GM18907 (cell line): ENCODE data around the gene PDE4DIP.
A peak's percentile ranks its signal among the peaks of the same experiment; 100 is the strongest.
"Not testable (repeated sequence)": the region's sequence is repeated elsewhere in the genome, so short reads cannot be mapped to it uniquely, and the experiment has no call there.

Experiments
- ATAC-seq: cut with Tn5 transposase; IDR thresholded peaks from one replicate; pipeline ENCODE4 v1.9.1; 2021; ENCODE audit warnings: mild to moderate bottlenecking, moderate library complexity; ENCODE audit not compliant: unreplicated experiment

The PDE4DIP gene

DNA sequence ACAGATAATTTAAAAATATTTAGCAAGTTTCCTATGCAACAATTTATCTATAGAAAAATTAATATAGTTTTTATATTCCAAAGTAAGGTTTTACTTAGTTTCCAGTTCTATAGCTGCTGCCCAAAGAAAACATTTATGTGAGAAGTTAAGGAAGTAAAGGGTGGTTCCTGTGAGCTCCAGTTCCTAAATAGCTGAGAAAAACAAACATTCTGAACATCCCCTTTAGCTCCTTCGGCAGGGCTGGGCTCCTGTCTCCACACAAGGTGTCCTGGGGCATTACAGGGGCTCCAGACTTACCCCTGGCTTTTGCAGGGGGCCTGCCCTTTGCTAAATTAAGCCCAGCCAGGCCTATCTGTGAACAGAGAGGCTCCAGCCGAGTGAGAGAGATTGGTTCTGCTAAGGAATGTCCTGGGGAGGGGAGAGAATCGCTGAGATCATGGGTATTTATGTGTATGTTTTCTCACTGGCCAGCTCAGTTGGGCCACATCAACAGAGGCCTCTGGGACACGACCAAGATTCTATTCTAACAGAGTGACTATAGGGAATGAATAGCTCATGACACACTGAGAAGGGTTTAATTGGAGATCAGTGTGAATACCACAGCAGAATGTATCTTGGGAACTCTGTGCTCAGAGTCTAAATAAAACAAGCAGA, 72.6 kb downstream of the PDE4DIP start:
- not testable (repeated sequence) for ATAC-seq

DNA sequence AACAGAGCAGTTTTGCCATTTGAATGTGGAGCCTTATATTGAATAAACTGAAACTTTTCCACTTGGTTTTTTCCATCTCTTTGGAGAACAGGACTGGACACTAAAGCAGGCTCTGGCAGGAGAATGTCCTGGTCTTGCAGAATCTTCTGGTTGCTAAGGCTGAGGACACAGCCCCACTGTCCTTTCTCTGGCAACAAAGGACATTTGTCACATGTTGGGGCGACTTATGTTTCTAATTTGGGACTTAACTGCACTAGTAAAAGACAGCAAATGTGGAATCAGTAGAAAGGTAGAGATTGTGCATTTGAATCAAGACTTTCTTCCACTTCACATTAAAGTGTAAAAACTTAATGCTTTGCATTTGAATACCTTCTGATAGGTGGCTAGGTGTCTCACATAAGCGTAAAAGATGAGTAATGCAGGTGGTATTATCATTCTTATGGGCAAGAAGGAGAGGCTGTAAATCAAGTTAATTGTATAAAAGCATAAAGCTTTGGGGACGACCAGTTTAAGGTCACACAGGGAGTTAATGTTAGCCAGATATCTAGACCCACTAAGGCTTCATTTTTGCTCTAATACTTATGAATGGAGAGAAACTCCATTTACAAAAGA, 74.7 kb downstream of the PDE4DIP start:
- ATAC-seq: not testable (repeated sequence)

DNA sequence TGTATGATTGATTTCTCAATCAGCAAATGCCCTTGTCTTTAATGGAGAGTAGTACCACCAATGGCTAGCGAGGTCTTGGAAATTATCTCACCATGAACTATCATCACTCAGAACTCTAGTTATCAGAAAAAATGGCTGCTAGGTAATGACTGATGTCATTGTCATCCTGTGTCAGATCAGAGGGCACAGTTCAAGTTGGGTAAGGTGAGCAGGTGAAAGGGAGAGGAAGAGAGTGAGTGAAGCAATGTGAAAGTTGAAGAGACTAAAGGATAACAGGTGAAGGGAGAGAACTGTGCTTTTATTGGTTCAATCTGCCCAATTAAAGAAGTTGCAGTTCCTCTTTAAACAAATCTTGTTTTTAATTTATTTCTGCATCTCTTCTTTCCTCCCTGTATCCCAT, 76.8 kb downstream of the PDE4DIP start:
- ATAC-seq: not testable (repeated sequence)

DNA sequence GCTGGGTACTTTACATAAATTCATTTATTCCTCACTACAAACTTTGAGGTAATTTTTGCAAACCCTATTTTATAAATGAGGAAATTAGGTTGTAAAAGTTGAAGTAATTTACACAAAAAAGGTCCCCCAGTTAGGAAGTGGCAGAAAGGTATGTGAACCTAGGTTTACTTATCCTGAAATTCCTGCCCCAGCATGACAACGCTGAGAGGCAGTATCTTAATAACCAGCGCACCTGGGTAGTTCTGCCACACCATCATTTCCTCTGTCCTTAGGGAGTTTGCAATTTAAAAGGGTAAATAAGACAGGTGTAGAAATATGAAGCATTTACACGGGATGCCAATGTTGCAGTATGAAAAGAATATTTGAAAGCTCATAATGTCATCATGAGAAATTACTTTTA, 79.6 kb downstream of the PDE4DIP start:
- not testable (repeated sequence) for ATAC-seq

DNA sequence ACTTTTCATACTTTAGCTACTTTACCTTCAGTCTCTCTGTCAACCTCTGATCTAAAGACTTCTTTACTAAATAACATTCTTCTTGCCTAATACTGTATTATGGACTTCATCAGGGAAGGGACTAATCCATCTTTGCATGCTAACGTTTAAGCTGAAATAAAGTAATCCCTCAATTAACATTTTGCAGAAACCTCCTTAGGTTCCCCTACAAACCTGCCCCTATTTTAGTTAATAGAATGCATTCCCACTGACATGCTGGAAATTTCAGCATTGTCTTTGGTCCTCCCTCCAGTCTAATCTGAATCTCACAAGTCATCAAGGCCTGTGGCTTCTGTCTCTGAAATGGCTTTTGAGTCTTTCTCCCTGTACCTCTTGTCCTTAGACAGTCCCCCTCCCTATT, 83.4 kb downstream of the PDE4DIP start:
- ATAC-seq: not testable (repeated sequence)

DNA sequence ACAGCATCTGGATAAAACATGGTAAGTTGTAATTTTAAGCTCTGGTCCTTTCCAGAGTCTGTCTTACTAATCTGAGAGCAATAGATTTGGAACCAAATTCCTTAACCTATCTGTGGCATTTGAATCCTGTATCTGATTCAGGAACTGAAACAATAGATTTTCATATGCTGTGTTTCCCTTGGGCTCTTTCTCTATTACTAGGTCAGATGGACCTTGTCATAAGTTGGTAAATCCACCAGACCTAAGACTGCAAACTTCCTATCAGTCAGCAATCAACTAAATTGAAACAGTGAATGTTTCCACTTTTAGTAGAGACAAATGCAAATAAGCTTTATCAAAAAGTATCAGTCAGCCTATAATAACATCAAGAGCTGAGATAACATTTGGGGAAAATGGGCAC, 85.0 kb downstream of the PDE4DIP start:
- not testable (repeated sequence) for ATAC-seq

DNA sequence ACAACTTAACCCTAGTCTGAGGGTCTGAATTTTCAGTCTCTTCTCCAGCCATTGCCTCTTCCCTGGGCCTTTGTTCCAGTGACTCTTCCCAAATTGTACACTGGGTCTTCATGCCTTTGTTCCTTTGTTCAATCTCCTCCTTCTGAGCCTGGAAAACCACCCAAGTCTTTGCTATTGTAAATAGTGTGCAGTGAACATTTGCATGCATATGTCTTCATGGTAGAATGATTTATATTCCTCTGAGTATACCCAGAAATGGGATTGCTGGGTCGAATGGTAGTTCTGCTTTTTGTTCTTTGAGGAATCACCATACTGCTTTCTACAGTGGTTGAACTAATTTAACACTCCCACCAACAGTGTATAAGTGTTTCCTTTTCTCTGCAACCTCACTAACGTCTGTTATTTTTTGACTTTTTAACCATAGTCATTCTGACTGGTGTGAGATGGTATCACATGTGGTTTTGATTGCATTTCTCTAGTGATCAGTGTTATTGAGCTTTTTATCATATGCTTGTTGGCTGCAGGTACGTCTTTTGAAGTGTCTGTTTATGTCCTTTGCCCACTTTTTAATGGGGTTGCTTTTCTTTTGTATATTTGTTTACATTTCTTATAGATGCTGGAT, 91.3 kb downstream of the PDE4DIP start:
- not testable (repeated sequence) for ATAC-seq

DNA sequence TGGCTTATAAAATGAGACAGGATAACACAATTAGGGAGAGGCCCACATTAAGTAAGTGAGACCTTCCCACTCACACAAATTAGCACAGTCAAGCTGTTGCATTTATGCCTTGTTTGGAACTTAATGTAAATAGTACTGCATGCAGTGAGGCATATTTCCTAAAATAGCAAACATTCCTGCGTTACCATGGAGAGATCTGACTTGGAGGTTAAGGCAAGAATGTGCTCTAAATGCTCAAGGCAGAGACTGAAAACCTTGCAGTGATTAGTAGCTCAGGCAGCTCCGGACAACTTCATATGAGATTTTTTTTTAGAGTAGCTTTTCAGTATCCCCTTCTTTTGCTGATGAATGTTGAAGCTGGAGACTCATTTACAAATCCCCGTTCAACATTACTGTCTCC, 98.7 kb downstream of the PDE4DIP start:
- ATAC-seq: not testable (repeated sequence)

DNA sequence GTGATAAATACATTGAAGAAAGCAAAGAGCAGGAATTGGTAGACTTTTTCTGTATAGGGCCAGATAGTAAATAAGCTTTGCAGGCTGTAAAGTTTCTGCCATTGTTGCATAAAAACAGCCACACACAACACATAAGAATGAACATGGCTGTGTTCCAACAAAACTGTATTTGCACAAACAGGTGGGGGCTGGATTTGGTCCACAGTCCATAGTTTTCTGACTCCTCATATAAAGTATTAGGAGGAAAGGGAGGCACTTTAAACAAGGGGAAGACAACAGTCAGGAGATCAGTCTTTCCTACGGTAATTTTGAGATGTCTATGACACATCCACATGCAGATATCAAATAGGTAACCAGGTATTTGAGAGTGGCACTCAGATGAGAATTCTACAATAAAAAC, 100.9 kb downstream of the PDE4DIP start:
- ATAC-seq: not testable (repeated sequence)

DNA sequence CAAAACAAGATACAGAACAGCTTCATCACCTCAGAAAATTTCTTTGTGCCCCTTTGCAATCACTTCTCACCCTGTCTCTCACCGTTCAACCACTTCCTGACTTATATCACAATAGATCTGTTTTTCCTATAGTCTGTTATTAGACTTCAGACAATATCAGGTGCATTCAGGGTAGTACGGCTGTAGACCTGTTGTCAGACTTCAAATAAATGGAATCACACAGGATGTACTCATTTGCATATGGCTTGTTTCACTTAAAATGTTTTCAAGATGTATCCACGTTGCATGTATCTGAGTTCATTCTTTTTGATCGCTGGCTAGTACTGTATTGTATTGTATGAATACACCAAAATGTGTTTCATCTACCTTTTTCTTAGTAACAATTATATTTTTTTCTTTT, 104.5 kb downstream of the PDE4DIP start:
- ATAC-seq: not testable (repeated sequence)

DNA sequence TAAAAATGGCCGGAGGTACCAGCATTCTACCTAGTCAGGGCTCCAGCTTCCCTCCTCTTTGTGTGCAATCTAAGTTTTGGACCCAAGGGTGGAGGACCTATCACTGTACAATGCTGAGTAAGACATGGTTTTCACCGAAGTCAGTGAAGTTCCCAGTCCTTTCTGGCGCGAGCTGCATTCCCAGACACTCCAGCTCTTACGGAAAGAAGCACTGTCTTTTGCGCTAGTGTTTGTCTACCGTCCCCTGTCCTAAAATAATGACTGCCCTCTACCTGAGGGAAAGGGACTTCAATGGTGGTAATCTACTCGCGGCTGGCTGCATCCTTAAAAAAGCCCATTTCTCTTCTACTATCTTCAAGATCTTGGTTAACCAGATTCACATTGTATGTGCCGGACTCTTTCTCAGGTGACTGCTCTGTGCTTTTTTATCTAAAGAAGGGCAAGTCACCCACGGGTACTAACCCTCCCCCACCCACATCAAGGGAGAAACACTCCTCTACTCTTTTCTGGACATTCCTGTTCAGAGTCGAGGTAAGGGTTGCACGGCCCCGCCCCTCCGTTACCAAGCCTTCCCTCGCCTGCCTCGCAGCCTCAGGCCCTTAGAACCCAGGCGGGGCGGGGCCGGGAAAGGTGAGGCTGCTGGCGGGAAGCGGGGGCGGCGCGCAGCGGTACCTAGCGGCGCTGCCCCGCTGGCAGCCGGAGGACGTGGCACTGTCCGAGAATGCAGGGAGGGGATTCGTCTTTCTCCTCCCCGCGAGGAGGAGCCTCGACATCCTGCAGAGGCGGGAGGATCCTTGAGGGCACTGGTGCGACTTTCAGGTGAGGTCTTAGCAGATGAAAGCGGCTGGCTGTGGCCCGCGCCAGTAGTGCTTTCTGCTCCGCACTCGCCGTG, 107.4 kb downstream of the PDE4DIP start:
- ATAC-seq: peak; percentile 79

DNA sequence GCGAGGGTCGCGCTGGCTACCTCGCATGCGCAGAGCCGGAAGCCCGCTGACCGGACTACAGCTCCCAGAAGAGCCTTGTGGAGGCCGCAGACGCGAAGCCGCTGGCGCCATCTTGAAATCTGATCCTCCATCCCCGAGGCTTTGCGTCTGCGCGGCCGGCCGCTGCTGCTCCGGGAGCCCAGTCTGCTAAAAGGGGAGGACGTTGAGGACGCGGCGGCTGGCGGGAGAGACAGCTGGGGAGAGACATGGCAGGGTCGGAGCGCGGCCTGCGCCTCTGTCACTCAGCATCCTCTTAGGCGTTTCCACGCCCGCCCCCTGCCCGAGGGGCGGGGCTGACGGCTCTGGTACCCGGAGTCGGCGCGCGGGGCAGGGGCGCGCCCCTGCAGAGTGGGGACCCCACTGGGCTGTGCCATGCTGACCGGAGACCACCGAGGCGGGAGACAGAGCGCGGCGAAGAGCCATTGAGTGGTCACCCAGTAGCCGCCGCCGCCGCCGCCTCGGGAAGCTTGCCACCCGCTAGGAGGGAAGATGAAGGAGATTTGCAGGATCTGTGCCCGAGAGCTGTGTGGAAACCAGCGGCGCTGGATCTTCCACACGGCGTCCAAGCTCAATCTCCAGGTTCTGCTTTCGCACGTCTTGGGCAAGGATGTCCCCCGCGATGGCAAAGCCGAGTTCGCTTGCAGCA, 108.2 kb downstream of the PDE4DIP start:
- ATAC-seq: peak; percentile 80

DNA sequence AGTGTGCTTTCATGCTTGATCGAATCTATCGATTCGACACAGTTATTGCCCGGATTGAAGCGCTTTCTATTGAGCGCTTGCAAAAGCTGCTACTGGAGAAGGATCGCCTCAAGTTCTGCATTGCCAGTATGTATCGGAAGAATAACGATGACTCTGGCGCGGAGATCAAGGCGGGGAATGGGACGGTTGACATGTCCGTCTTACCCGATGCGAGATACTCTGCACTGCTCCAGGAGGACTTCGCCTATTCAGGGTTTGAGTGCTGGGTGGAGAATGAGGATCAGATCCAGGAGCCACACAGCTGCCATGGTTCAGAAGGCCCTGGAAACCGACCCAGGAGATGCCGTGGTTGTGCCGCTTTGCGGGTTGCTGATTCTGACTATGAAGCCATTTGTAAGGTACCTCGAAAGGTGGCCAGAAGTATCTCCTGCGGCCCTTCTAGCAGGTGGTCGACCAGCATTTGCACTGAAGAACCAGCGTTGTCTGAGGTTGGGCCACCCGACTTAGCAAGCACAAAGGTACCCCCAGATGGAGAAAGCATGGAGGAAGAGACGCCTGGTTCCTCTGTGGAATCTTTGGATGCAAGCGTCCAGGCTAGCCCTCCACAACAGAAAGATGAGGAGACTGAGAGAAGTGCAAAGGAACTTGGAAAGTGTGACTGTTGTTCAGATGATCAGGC, 108.8 kb downstream of the PDE4DIP start:
- ATAC-seq: not testable (repeated sequence)

DNA sequence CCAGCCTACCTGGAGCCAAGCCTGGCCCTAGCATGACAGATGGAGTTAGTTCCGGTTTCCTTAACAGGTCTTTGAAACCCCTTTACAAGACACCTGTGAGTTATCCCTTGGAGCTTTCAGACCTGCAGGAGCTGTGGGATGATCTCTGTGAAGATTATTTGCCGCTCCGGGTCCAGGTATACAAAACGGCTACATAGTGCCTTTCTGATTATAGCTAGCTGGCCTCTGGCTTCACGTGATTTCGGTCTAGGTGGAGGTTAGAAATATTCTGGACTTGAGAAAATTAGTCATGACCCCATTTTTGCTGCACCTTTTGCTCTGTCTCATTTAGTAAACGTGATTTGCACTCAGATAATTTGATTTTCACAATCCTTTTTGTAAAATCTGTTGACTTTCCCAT, 109.5 kb downstream of the PDE4DIP start:
- not testable (repeated sequence) for ATAC-seq

DNA sequence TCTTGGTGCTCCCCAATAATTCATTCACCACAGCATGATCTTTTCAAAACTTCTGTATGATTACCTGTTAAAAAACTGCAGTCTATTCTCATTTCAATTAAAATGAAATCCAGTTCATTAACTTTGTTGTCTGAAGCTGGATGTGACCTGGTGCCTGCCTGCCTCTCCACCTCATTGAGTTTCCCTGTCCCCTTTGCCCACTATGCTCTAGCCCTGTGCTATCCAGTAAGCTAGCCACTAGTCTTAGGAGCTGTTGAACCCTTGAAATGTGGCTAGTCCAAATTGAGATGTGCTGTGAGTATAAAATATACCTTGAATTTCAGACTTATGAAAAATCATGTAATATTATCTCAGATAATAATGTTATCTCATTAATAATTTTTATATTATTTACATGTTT, 114.1 kb downstream of the PDE4DIP start:
- ATAC-seq: not testable (repeated sequence)

DNA sequence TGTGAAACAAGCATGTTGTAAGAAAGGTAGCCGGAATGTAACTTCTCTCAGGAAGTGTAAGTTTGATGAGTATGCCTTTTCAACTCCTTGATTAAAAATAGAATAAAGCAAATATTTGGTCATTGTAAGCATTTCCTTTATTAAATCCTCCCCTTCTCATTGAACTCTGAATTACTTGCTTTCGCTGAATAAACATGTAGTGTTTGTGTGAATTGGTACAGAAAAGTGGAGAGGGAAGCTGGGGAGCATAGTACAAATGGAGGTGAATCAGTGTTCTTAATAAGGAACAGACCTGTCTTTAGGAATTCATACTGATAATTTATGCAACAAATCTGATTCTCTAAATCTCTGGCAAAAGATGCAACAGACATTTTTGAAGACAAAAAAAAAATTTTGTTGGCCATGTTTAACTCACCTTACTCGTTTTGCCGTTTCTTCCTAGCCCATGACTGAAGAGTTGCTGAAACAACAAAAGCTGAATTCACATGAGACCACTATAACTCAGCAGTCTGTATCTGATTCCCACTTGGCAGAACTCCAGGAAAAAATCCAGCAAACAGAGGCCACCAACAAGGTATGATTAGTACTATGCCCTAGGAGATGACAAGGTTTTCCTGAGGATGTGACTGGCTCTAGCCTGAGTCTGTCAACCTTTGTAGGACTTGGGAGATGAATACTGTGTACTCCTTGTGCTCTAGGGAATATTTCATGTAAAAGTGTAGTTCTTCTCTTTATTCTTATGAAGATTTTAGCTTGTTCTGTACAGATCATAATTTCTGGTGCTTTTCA, 116.2 kb downstream of the PDE4DIP start:
- ATAC-seq: not testable (repeated sequence)

DNA sequence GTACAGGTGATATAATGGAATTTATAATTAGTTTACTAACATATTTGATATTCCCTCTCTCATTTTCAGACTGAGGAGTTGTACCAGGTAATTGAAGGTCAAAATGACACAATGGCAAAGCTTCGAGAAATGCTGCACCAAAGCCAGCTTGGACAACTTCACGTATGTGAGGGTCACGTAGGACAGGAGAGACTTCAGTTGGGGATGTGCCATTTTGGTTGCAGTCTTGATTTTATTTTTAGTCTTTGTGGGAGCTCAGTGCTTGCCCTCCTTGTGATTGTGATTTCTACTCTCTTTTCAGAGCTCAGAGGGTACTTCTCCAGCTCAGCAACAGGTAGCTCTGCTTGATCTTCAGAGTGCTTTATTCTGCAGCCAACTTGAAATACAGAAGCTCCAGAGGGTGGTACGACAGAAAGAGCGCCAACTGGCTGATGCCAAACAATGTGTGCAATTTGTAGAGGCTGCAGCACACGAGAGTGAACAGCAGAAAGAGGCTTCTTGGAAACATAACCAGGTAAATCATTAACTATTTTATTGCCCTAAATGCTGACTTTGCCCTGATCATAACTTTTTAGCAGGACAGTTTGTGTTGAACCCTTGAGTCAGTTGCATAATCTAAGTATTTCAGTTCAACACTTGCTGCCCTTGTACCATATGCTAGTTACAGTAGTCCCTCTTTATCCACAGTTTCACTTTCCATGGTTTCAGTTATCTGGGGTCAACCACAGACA, 118.1 kb downstream of the PDE4DIP start:
- ATAC-seq: not testable (repeated sequence)

DNA sequence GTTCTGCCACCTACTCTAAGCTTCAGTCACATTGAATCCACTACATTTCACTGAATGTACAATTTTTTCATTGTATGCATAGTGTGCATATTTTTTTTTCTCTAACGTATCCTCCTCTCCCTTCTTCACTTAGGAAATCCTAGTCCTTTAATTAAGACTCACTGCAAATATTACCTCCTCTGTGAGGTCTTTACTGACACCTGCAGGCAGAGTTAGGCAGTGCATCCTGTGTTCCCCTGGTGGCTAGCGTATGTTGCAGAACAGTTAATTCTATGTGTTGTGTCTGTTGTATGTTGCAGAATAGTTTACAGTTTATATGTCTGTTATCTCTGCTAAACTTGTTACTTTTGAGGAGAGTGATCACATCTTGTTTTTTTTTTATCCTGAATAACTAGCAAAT, 121.9 kb downstream of the PDE4DIP start:
- peak; percentile 60 for ATAC-seq

DNA sequence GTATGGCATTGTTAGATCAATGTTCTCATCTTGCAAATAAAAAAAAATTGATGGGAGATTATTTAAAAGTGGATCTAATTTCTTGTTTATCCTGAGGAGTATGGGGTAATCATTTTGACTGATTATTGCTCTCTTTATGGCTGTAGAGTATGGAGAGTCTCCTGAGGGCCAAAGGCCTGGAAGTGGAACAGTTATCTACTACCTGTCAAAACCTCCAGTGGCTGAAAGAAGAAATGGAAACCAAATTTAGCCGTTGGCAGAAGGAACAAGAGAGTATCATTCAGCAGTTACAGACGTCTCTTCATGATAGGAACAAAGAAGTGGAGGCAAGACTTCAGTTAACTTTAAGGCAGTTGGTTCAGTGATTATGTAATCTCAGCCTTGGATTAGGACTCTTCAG, 123.4 kb downstream of the PDE4DIP start:
- not testable (repeated sequence) for ATAC-seq
